K562 (cell line): ENCODE results near the gene RSRC1. TPM values are rescaled to one million over a fixed set of nuclear protein-coding genes. Genes with fewer than 3 reads are reported as not detected.

ENCODE experiments used
- ATAC-seq: fragments of 200-7000 bp; cut with Tn5 transposase; 3 replicates; pipeline ENCODE4 v1.9.1; 2020; ENCODE audit warnings: moderate library complexity
- BruUV-seq: library from RNA; stranded (reverse); fragments of 400-500 nt; replicated peaks from 2 replicates; lab custom pipeline; 2021; lab: Mats Ljungman, UMichigan
- CTCF ChIA-PET: fragments of 300-600 bp; formaldehyde crosslinking; extraction: SDS; loops from one replicate; lab custom pipeline; 2021; ENCODE audit warnings: low intra/inter-chr PET ratio; lab: Yijun Ruan, JAX
- POLR2A ChIA-PET: fragments of 300-600, 350-650 bp; sonication (Branson Sonifier 250); formaldehyde crosslinking; extraction: SDS; loops from one replicate; lab custom pipeline; 2021; ENCODE audit warnings: antibody characterized with exemption, inconsistent platforms; lab: Yijun Ruan, JAX
- DNase-seq, 4 experiments: peaks; one replicate each; pipeline versions ENCODE4 v3.0.0 to v3.0.0-alpha.2; 2011 to 2018; ENCODE audit warnings: low spot score in 3 of 4, mixed read lengths in 3 of 4; ENCODE audit errors: extremely low read depth in 1 of 4
- FAIRE-seq: peaks from 2 replicates; lab custom pipeline; 2011; peaks lifted over from hg19 to GRCh38; lab: Jason Lieb, UNC
- H2AFZ ChIP-seq: 2 replicates; pipeline ENCODE4 v1.6.0; 2011; ENCODE audit warnings: low read depth, low read length, control low read depth, inconsistent platforms
- H3K27ac ChIP-seq: fragments of 200-600 bp; 3 replicates; pipeline ENCODE4 v1.8.0; 2011; ENCODE audit warnings: low read depth, mild to moderate bottlenecking, control low read depth, inconsistent platforms, low read length, moderate library complexity, mixed read lengths; ENCODE audit errors: extremely low read depth
- H3K27me3 ChIP-seq, 2 experiments: fragments of 300-600 bp in 1 of 2; 2 replicates in 1 of 2; 3 replicates in 1 of 2; pipeline versions ENCODE4 v1.6.0 to v1.8.0; 2011; ENCODE audit warnings: inconsistent platforms in 2 of 2, low read length in 2 of 2, mild to moderate bottlenecking in 1 of 2, mixed read lengths in 1 of 2, moderate library complexity in 1 of 2; ENCODE audit not compliant: control insufficient read depth in 2 of 2, insufficient read depth in 2 of 2
- H3K36me3 ChIP-seq: fragments of 300-600 bp; 3 replicates; pipeline ENCODE4 v1.8.0; 2011; ENCODE audit warnings: mild to moderate bottlenecking, low read length, inconsistent platforms; ENCODE audit not compliant: control insufficient read depth, insufficient read depth
- H3K4me1 ChIP-seq, 2 experiments: fragments of 200-600 bp in 1 of 2; replicated peaks in 1 of 2; 2 replicates in 1 of 2; 3 replicates in 1 of 2; pipeline versions ENCODE4 v1.5.1 to v1.8.0; 2011; ENCODE audit warnings: inconsistent platforms in 2 of 2, low read length in 2 of 2, mild to moderate bottlenecking in 1 of 2, mixed read lengths in 1 of 2, moderate library complexity in 1 of 2; ENCODE audit not compliant: control insufficient read depth in 2 of 2, insufficient read depth in 2 of 2
- H3K4me2 ChIP-seq: 2 replicates; pipeline ENCODE4 v1.6.1; 2011; ENCODE audit warnings: low read length, control low read depth, inconsistent platforms, mixed read lengths; ENCODE audit not compliant: insufficient read depth
- H3K4me3 ChIP-seq: fragments of 200-600 bp; sonication (generic), shearing (Covaris generic); 2 replicates; pipeline ENCODE4 v1.5.1; 2016; ENCODE audit warnings: control low read depth, inconsistent platforms
- H3K79me2 ChIP-seq: fragments of 200-600 bp; 3 replicates; pipeline ENCODE4 v1.8.0; 2011; ENCODE audit warnings: low read length, inconsistent platforms; ENCODE audit not compliant: control insufficient read depth, insufficient read depth
- H3K9ac ChIP-seq, 2 experiments: 2 replicates each; pipeline versions ENCODE4 v1.6.0 to v1.6.1; 2011; ENCODE audit warnings: low read depth in 2 of 2, low read length in 2 of 2, control low read depth in 1 of 2, inconsistent platforms in 1 of 2, mild to moderate bottlenecking in 1 of 2, mixed read lengths in 1 of 2; ENCODE audit not compliant: insufficient read depth in 1 of 2
- H3K9me1 ChIP-seq: one replicate; pipeline ENCODE4 v1.6.0; 2011; ENCODE audit warnings: inconsistent platforms, mild to moderate bottlenecking, low read length, moderate library complexity; ENCODE audit not compliant: control insufficient read depth, insufficient read depth
- H3K9me3 ChIP-seq: replicated peaks from 2 replicates; pipeline ENCODE4 v1.5.1; 2011; ENCODE audit warnings: low read depth, low read length, inconsistent platforms; ENCODE audit not compliant: control insufficient read depth, insufficient read depth
- H4K20me1 ChIP-seq: replicated peaks from 2 replicates; pipeline ENCODE4 v1.6.1; 2011; ENCODE audit warnings: low read length, inconsistent platforms, mixed read lengths; ENCODE audit not compliant: control insufficient read depth, insufficient read depth
- BACH1 ChIP-seq: fragments of 200-800 bp; sonication (Bioruptor generic); IDR thresholded peaks from 2 replicates; pipeline ENCODE4 v1.6.1; 2016; ENCODE audit warnings: missing genetic modification characterization, missing compliant biosample characterization
- DPF2 ChIP-seq: fragments of 450-650 bp; IDR thresholded peaks from 2 replicates; pipeline ENCODE4 v1.6.1; 2016
- E2F6 ChIP-seq, 2 experiments: IDR thresholded peaks; 2 replicates each; pipeline ENCODE4 v1.6.1; 2011; ENCODE audit warnings: borderline replicate concordance in 1 of 2, control low read depth in 1 of 2, low read depth in 1 of 2, low read length in 1 of 2, mild to moderate bottlenecking in 1 of 2, mixed read lengths in 1 of 2, moderate library complexity in 1 of 2; ENCODE audit not compliant: insufficient read depth in 1 of 2, insufficient read length in 1 of 2, poor library complexity in 1 of 2, severe bottlenecking in 1 of 2; ENCODE audit errors: extremely low read depth in 1 of 2
- HMG20A ChIP-seq: fragments of 450-650 bp; formaldehyde crosslinking; conservative IDR thresholded peaks from 2 replicates; pipeline ENCODE4 v1.4.0; 2020; ENCODE audit warnings: mild to moderate bottlenecking, mixed read lengths
- ZNF518B ChIP-seq: fragments of 250-450 bp; sonication (Bioruptor Pico); IDR thresholded peaks from 2 replicates; pipeline ENCODE4 v1.5.0; 2021; ENCODE audit warnings: mild to moderate bottlenecking, moderate library complexity
- WGBS: fragments of 100-300 bp; shearing (Covaris generic); methylation state at CpG from one replicate; pipeline ENCODE4 v1.1.6; 2016; ENCODE audit warnings: low coverage, mixed read lengths; ENCODE audit not compliant: insufficient coverage; ENCODE audit errors: missing lambda C conversion rate; 5-methylcytosine and 5-hydroxymethylcytosine counted together
- in situ Hi-C: fragments of 300-500 bp; cut with MboI; formaldehyde crosslinking; loops from 4 replicates; pipeline ENCODE4 v1.15.0; 2018; ENCODE audit warnings: inconsistent platforms, mixed read lengths
- intact Hi-C: fragments of 100-400 bp; cut with micrococcal nuclease; formaldehyde crosslinking; loops from 2 replicates; pipeline ENCODE4 v1.14.2; 2022
- polyA plus RNA-seq, 8 experiments: library from polyadenylated mRNA; depleted of rRNA in 4 of 8; stranded (reverse) in 5 of 8; unstranded in 3 of 8; fragments of >200 nt; fragmentation: Nextera tagmentation in 2 of 8; fragmentation: Illumina TruSeq in 1 of 8; extraction: Ambion mirVana in 2 of 8; extraction: Trizol in 1 of 8; gene quantifications; 2 replicates each; pipeline versions ENCODE4 v1.2.1 to v1.2.3, GENCODE V29; 2011 to 2014; ENCODE audit warnings: inconsistent platforms in 1 of 8, missing spikeins in 1 of 8
- total RNA-seq, 7 experiments: library from RNA; depleted of rRNA in 6 of 7; stranded (reverse); fragments of >200 nt in 6 of 7; fragmentation: Illumina TruSeq in 2 of 7; extraction: Trizol in 2 of 7; gene quantifications; 2 replicates each; pipeline versions ENCODE4 v1.2.1 to v1.2.3, GENCODE V29; 2011 to 2021; ENCODE audit warnings: low replicate concordance in 1 of 7
- TF ChIP-seq, protein P1 (sequence below): sonication (generic); formaldehyde crosslinking; IDR thresholded peaks from 2 replicates; pipeline ENCODE4 v1.8.0; 2022; ENCODE audit warnings: mild to moderate bottlenecking, missing genetic modification reagents

Gene RSRC1
- total and polyA plus RNA-seq, 9 of the 15 experiments (the other 6 are each of a cell fraction or from before 2014, with no cell fraction given), result 19.3 to 128 (median 75.5) TPM

DNA sequence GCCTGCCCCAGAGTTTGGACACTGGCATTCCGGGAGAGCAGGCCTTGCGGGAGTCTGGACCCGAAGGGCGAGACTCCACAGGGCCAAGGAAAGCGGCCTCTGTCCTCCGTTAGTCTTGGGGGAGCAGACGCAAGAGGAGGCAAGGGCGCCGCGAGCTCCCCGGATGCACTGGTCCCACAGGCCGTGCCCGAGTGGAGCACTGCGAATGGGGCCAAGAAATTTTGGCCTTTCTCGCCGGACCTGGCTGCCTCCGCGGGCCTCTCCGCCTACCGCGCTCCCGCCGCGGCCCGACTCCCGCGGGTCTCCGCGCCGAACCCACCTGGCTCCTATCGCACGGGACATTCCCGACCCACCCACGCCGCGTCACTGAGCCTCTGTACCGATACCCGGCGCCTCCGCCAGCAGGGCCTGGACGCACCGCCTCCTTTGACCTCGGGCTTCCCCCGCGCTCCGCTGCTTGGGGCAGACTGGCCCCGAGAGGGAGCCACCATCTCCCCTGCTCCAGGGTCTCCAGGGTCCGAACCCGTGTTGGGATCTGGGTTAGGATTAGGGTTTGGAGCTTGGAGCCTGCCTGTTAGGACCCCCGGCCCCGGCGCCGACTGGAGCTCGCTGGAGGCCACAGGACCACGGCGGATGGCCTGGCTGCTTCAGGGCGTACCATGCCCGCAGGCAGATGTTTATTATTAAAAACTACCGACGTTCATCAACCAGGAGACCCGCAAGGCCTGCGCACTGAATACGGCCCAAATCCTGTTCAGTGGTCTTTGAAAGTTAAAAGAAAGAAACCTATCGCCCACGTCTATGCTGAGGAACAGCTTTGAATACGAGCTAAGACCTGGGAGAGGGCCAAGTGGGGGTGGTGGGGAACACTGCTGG lies 15.4 kb upstream of the RSRC1 start (continued):
- TF ChIP-seq ZNF518B (CRISPR knock-in tag) (no peak), DPF2 (no peak), BACH1 (no peak), HMG20A (CRISPR knock-in tag) (no peak)
- TF ChIP-seq, all 486 proteins: peak for 3

DNA sequence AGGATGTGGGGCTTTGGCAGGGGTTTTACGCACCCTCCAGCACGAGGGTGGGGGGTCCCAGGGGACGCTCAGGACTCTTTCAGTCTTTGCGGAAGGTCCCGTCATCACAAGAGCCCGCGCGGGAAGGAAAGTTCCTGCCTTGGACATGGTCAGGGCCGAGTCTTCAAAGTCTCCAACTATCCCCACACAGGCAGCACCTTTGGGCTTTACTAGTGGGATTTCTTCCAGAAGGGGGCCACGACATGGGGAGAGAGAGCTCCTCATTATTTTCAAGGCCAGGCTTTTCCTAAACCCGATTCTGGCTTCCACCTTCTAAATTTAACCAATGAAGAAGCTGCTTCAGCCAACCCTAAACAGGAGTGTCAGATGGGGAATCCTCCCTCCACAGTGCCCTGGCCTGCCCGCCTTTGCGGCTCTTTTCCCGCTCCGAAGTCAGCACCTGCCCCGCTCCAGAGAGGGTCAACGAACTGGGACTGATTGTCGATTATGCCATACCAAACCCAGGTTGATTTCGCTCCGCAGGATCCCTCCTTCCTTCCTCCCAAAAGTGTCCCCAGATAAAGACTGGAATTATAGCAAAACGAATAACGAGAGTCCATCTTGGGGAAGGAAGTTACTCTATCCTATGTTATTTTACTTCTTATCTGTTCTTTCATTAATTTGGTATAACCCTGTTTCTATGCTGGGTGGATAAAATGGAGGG lies 14.6 kb upstream of the RSRC1 start:
- in situ Hi-C loops, result no loop called here
- no peaks in the 10 kb centered on the region for H3K79me2 ChIP-seq
- ATAC-seq, result no peak
- FAIRE-seq, result no peak
- H3K9me1 ChIP-seq, result no peaks in the 10 kb centered on the region
- H3K4me1 ChIP-seq, result no peaks in the 10 kb centered on the region
- BruUV-seq, result no TSS peak
- no peaks in the 10 kb centered on the region for H3K27me3 ChIP-seq
- no peaks in the 10 kb centered on the region for H4K20me1 ChIP-seq
- H3K27ac ChIP-seq, result no peak overlapping the region
- H2AFZ ChIP-seq, result no peak overlapping the region
- CTCF ChIA-PET, result no interaction called here
- peaks cover 12% of the 10 kb centered on the region for H3K9me3 ChIP-seq
- no peak for DNase-seq
- POLR2A ChIA-PET, result no interaction called here
- intact Hi-C loops, result no loop called here
- H3K4me3 ChIP-seq, result no peak overlapping the region
- H3K36me3 ChIP-seq, result peaks cover 29% of the 10 kb centered on the region; the same call in 2 of the 3 replicates
- WGBS, result 84% methylated on average over 17 of the region's 22 CpGs
- H3K4me2 ChIP-seq, result no peak overlapping the region
- no peak overlapping the region for H3K9ac ChIP-seq
- no peak for TF ChIP-seq E2F6 (IDR thresholded peaks at IDR 0.05; ENCODE audit: borderline replicate concordance in 1 of 2, extremely low read depth in 1 of 2, insufficient read depth in 1 of 2, insufficient read length in 1 of 2, low read depth in 1 of 2, low read length in 1 of 2, poor library complexity in 1 of 2, severe bottlenecking in 1 of 2)
- TF ChIP-seq, protein P1, sequence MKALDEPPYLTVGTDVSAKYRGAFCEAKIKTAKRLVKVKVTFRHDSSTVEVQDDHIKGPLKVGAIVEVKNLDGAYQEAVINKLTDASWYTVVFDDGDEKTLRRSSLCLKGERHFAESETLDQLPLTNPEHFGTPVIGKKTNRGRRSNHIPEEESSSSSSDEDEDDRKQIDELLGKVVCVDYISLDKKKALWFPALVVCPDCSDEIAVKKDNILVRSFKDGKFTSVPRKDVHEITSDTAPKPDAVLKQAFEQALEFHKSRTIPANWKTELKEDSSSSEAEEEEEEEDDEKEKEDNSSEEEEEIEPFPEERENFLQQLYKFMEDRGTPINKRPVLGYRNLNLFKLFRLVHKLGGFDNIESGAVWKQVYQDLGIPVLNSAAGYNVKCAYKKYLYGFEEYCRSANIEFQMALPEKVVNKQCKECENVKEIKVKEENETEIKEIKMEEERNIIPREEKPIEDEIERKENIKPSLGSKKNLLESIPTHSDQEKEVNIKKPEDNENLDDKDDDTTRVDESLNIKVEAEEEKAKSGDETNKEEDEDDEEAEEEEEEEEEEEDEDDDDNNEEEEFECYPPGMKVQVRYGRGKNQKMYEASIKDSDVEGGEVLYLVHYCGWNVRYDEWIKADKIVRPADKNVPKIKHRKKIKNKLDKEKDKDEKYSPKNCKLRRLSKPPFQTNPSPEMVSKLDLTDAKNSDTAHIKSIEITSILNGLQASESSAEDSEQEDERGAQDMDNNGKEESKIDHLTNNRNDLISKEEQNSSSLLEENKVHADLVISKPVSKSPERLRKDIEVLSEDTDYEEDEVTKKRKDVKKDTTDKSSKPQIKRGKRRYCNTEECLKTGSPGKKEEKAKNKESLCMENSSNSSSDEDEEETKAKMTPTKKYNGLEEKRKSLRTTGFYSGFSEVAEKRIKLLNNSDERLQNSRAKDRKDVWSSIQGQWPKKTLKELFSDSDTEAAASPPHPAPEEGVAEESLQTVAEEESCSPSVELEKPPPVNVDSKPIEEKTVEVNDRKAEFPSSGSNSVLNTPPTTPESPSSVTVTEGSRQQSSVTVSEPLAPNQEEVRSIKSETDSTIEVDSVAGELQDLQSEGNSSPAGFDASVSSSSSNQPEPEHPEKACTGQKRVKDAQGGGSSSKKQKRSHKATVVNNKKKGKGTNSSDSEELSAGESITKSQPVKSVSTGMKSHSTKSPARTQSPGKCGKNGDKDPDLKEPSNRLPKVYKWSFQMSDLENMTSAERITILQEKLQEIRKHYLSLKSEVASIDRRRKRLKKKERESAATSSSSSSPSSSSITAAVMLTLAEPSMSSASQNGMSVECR (CRISPR knock-in tag), result no peak
